Neural progenitor cell (in vitro differentiated cells): Measurements from ENCODE around the gene IL17B. TPM values are rescaled to one million over a fixed set of nuclear protein-coding genes. Genes with fewer than 3 reads are reported as not detected.
A peak's percentile ranks its signal among the peaks of the same experiment; 100 is the strongest.

Experiments
- DNase-seq: peaks from one replicate; pipeline ENCODE4 v3.0.0-alpha.2; 2016; ENCODE audit warnings: low spot score
- H2AFZ ChIP-seq: fragments of 200-600 bp; sonication (generic); replicated peaks from 2 replicates; pipeline ENCODE4 v1.6.1; 2016; ENCODE audit warnings: antibody characterized with exemption
- H3F3A ChIP-seq: fragments of 200-600 bp; sonication (generic); 2 replicates; pipeline ENCODE4 v1.6.1; 2016; ENCODE audit warnings: antibody characterized with exemption, low read depth
- H3K27ac ChIP-seq: fragments of 200-600 bp; sonication (generic); 2 replicates; pipeline ENCODE4 v1.5.1; 2016; ENCODE audit warnings: mild to moderate bottlenecking
- H3K27me3 ChIP-seq: fragments of 200-600 bp; sonication (generic); 2 replicates; pipeline ENCODE4 v1.6.1; 2016; ENCODE audit warnings: mild to moderate bottlenecking, moderate library complexity
- H3K36me3 ChIP-seq: fragments of 200-600 bp; sonication (generic); 2 replicates; pipeline ENCODE4 v1.5.1; 2016
- H3K4me1 ChIP-seq: fragments of 200-600 bp; sonication (generic); 2 replicates; pipeline ENCODE4 v1.6.1; 2016; ENCODE audit warnings: mixed run types
- H3K4me2 ChIP-seq: fragments of 200-600 bp; sonication (generic); 2 replicates; pipeline ENCODE4 v1.6.1; 2016
- H3K4me3 ChIP-seq: fragments of 200-600 bp; sonication (generic); 2 replicates; pipeline ENCODE4 v1.5.1; 2016
- H3K79me2 ChIP-seq: fragments of 200-600 bp; sonication (generic); 2 replicates; pipeline ENCODE4 v1.6.1; 2016; ENCODE audit warnings: low read depth
- H3K9ac ChIP-seq: fragments of 200-600 bp; sonication (generic); 2 replicates; pipeline ENCODE4 v1.6.1; 2016
- H3K9me3 ChIP-seq: fragments of 200-600 bp; sonication (generic); 2 replicates; pipeline ENCODE4 v1.5.1; 2016; ENCODE audit warnings: low read depth
- H4K20me1 ChIP-seq: fragments of 200-600 bp; sonication (generic); 2 replicates; pipeline ENCODE4 v1.6.1; 2016; ENCODE audit warnings: low read depth
- H3K27ac Mint-ChIP-seq: 3 replicates; pipeline ENCODE4 v1.8.0; 2021; ENCODE audit warnings: mixed read lengths
- H3K27me3 Mint-ChIP-seq: 2 replicates; pipeline ENCODE4 v1.8.0; 2022; ENCODE audit warnings: low read depth, mild to moderate bottlenecking, inconsistent platforms, moderate library complexity, mixed read lengths; ENCODE audit not compliant: insufficient read depth
- H3K36me3 Mint-ChIP-seq: 3 replicates; pipeline ENCODE4 v1.8.0; 2021; ENCODE audit warnings: mixed read lengths
- H3K4me1 Mint-ChIP-seq: 3 replicates; pipeline ENCODE4 v1.8.0; 2021; ENCODE audit warnings: mixed read lengths
- H3K4me3 Mint-ChIP-seq: 3 replicates; pipeline ENCODE4 v1.8.0; 2021; ENCODE audit warnings: mild to moderate bottlenecking, moderate library complexity, mixed read lengths
- H3K9me3 Mint-ChIP-seq: 3 replicates; pipeline ENCODE4 v1.8.0; 2020; ENCODE audit warnings: mixed read lengths
- EZH2 ChIP-seq: fragments of 200-600 bp; sonication (generic); IDR thresholded peaks from 2 replicates; pipeline ENCODE4 v1.6.1; 2017; ENCODE audit warnings: antibody characterized with exemption, mild to moderate bottlenecking, moderate library complexity
- EZH2phosphoT487 ChIP-seq: fragments of 200-600 bp; sonication (generic); IDR thresholded peaks from 2 replicates; pipeline ENCODE4 v1.6.1; 2017; ENCODE audit warnings: antibody characterized with exemption
- total RNA-seq: library from RNA; depleted of rRNA; stranded (reverse); fragments of >200 nt; gene quantifications from 2 replicates; pipeline ENCODE4 v1.2.3, GENCODE V29; 2015; ENCODE audit warnings: low replicate concordance
- TF ChIP-seq, protein P1 (sequence below): fragments of 200-600 bp; sonication (generic); IDR thresholded peaks from 2 replicates; pipeline ENCODE4 v1.5.1; 2017; ENCODE audit warnings: antibody characterized with exemption, mild to moderate bottlenecking

IL17B gene
- total RNA-seq, 1 donor from 2014 or later, result not detected

DNA sequence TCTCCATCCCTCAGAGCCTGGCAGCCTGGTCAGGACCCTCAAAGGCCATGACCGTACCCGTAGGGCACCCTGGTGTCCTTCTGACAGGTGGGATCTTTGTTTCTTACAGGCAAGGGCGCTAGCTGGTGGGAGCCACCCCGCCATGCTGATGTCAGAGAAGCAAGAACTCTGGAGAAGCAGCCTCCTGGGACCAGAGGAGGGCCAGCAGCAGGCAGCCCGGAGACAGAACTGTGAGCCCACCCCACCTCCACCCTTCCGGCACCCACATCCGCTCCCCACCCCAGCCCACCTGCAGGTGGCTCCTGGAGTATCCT is 42.2 kb upstream of the IL17B start:
- no peaks in the 10 kb centered on the region for H3K79me2 ChIP-seq

DNA sequence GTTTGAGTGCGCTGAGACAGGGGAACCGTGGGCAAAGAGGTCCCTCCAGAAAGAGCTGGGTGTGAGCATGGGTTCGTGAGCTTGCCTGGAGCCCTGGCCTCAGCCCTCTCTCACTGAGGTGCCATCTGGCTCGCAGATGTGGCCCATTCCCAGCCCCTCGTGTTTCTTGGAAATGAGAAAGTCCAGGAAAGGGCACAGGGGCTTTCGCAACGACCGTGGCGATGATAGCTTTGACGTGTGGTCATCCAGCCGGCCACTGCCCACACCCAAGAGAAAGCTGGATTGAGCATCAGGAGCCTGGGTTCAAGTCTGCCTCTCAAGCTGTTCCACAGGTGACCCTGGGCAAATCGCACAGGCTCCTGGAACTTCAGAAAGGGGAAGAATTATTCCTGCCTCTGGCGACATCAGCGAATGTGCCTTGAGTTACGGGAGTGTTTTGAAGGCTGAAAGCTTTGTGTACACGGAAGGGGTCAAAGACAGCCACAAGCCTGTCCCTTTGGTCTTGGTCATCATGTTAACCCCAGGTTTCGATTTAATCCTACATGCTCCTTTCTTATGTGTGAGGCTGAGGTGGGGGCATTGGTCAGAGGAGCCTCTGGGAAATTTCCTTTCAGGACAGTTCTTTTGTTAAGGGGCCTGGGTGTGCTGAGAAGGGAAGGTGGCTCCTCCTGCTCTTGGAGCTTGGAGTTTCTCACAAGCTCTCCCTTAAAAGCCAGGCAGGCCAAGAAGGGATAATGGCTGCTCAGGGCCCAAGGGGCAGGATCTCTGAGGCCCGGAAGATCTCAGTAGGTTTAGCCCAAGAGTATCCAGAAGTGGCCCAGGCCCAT is 41.7 kb upstream of the IL17B start:
- Histone ChIP-seq H3K4me1 (peaks cover 43% of the 10 kb centered on the region), H3K9ac (no peak overlapping the region), H3K9me3 (no peaks in the 10 kb centered on the region), H4K20me1 (no peaks in the 10 kb centered on the region), H3K4me2 (no peak overlapping the region), H3K36me3 (no peaks in the 10 kb centered on the region), H3F3A (peaks cover 5% of the 10 kb centered on the region), H3K27ac (no peak overlapping the region), H3K79me2 (no peaks in the 10 kb centered on the region), H3K27me3 (no peaks in the 10 kb centered on the region), H2AFZ (peak overlapping the region; percentile 13), H3K4me3 (no peak overlapping the region)
- H3K4me1 Mint-ChIP-seq, result peaks cover 68% of the 10 kb centered on the region
- no peaks in the 10 kb centered on the region for H3K9me3 Mint-ChIP-seq
- peaks cover 9% of the 10 kb centered on the region for H3K27me3 Mint-ChIP-seq
- DNase-seq, result peak; percentile 32
- H3K36me3 Mint-ChIP-seq, result no peaks in the 10 kb centered on the region
- TF ChIP-seq, protein P1, sequence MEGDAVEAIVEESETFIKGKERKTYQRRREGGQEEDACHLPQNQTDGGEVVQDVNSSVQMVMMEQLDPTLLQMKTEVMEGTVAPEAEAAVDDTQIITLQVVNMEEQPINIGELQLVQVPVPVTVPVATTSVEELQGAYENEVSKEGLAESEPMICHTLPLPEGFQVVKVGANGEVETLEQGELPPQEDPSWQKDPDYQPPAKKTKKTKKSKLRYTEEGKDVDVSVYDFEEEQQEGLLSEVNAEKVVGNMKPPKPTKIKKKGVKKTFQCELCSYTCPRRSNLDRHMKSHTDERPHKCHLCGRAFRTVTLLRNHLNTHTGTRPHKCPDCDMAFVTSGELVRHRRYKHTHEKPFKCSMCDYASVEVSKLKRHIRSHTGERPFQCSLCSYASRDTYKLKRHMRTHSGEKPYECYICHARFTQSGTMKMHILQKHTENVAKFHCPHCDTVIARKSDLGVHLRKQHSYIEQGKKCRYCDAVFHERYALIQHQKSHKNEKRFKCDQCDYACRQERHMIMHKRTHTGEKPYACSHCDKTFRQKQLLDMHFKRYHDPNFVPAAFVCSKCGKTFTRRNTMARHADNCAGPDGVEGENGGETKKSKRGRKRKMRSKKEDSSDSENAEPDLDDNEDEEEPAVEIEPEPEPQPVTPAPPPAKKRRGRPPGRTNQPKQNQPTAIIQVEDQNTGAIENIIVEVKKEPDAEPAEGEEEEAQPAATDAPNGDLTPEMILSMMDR, result no peak
- TF ChIP-seq EZH2 (no peak), EZH2phosphoT487 (no peak)
- H3K27ac Mint-ChIP-seq, result peak overlapping the region; percentile 91
- peak overlapping the region; percentile 41 for H3K4me3 Mint-ChIP-seq

More for the DNA sequence above, 42.2 kb upstream of the IL17B start:
- Histone ChIP-seq H4K20me1 (no peaks in the 10 kb centered on the region), H3K36me3 (no peaks in the 10 kb centered on the region), H3K27ac (no peak overlapping the region), H3K4me1 (peaks cover 43% of the 10 kb centered on the region), H3K9ac (no peak overlapping the region), H2AFZ (peak overlapping the region; percentile 13), H3K4me2 (no peak overlapping the region), H3K27me3 (no peaks in the 10 kb centered on the region), H3K4me3 (no peak overlapping the region), H3F3A (peaks cover 5% of the 10 kb centered on the region), H3K9me3 (no peaks in the 10 kb centered on the region)
- H3K36me3 Mint-ChIP-seq, result no peaks in the 10 kb centered on the region
- TF ChIP-seq EZH2phosphoT487 (no peak), EZH2 (no peak)
- TF ChIP-seq, protein P1, result no peak
- no peaks in the 10 kb centered on the region for H3K9me3 Mint-ChIP-seq
- H3K4me1 Mint-ChIP-seq, result peaks cover 70% of the 10 kb centered on the region
- no peak overlapping the region for H3K4me3 Mint-ChIP-seq
- DNase-seq, result no peak
- H3K27me3 Mint-ChIP-seq, result peaks cover 11% of the 10 kb centered on the region
- no peak overlapping the region for H3K27ac Mint-ChIP-seq

GRCh38 chr5:149419859-149420544 is 40.9 kb upstream of the IL17B start:
- Histone ChIP-seq H3K4me1 (peaks cover 43% of the 10 kb centered on the region), H4K20me1 (no peaks in the 10 kb centered on the region), H3K4me2 (no peak overlapping the region), H3K79me2 (no peaks in the 10 kb centered on the region), H3K4me3 (no peak overlapping the region), H3F3A (peaks cover 5% of the 10 kb centered on the region), H2AFZ (no peak overlapping the region), H3K27me3 (no peaks in the 10 kb centered on the region), H3K9me3 (no peaks in the 10 kb centered on the region), H3K27ac (peak overlapping the region; percentile 22), H3K36me3 (no peaks in the 10 kb centered on the region), H3K9ac (no peak overlapping the region)
- peaks cover 64% of the 10 kb centered on the region for H3K4me1 Mint-ChIP-seq
- no peak overlapping the region for H3K4me3 Mint-ChIP-seq
- H3K36me3 Mint-ChIP-seq, result no peaks in the 10 kb centered on the region
- H3K27ac Mint-ChIP-seq, result peak overlapping the region; percentile 76
- no peak for TF ChIP-seq EZH2phosphoT487
- TF ChIP-seq, protein P1, result no peak
- TF ChIP-seq EZH2, result no peak
- DNase-seq, result no peak
- peaks cover 8% of the 10 kb centered on the region for H3K27me3 Mint-ChIP-seq
- no peaks in the 10 kb centered on the region for H3K9me3 Mint-ChIP-seq
